NCI-H446 (cell line): ENCODE results near the gene EIF4G1.
"Not testable (repeated sequence)": the region's sequence is repeated elsewhere in the genome, so short reads cannot be mapped to it uniquely, and the experiment has no call there.

ENCODE experiments used
- DNase-seq, 2 experiments: peaks; one replicate each; lab custom pipeline; 2025; lab: John Stamatoyannopoulos, UW

Gene EIF4G1

GRCh38 chr3:184334470-184335158 lies 20.2 kb downstream of the EIF4G1 start:
- DNase-seq = no peak

GRCh38 chr3:184335291-184335660 lies 20.9 kb downstream of the EIF4G1 start:
- peak in 1 of 2 experiments; percentile 47 for DNase-seq

GRCh38 chr3:184335661-184336546 lies 21.5 kb downstream of the EIF4G1 start:
- DNase-seq = peak; percentile 70 to 88

GRCh38 chr3:184336547-184337398 lies 22.4 kb downstream of the EIF4G1 start:
- peak; percentile 42 to 68 for DNase-seq

GRCh38 chr3:184337399-184337714 lies 23.0 kb downstream of the EIF4G1 start, which contains the start of gene FAM131A:
TSS of gene FAM131A (plus strand) at chr3:184337600. CDS start at chr3:184337631, 31 bp downstream.
- peak; percentile 28 to 74 for DNase-seq

- DNase-seq = no peak
These were observed 23.6 kb downstream of the EIF4G1 start for GRCh38 chr3:184337981-184338380.

- DNase-seq = peak; percentile 24 to 82
These were observed 24.1 kb downstream of the EIF4G1 start for GRCh38 chr3:184338511-184338945.

- no peak for DNase-seq
These were observed 24.6 kb downstream of the EIF4G1 start for GRCh38 chr3:184339001-184339400.

GRCh38 chr3:184339451-184340135 lies 25.2 kb downstream of the EIF4G1 start:
- DNase-seq = not testable (repeated sequence)

- DNase-seq = no peak
These were observed 27.5 kb downstream of the EIF4G1 start for GRCh38 chr3:184341925-184342324.

GRCh38 chr3:184343200-184343876 lies 28.9 kb downstream of the EIF4G1 start:
- DNase-seq = no peak

- no peak for DNase-seq
These were observed 30.3 kb downstream of the EIF4G1 start for GRCh38 chr3:184344579-184345316.

GRCh38 chr3:184345317-184346144 lies 31.1 kb downstream of the EIF4G1 start:
- DNase-seq = peak in 1 of 2 experiments; percentile 43

- no peak for DNase-seq
These were observed 32.2 kb downstream of the EIF4G1 start for GRCh38 chr3:184346480-184347190.

- DNase-seq = no peak
These were observed 33.1 kb downstream of the EIF4G1 start for GRCh38 chr3:184347321-184348056.

GRCh38 chr3:184348057-184348382 lies 33.6 kb downstream of the EIF4G1 start:
- no peak for DNase-seq

GRCh38 chr3:184349563-184350470 lies 35.4 kb downstream of the EIF4G1 start:
- DNase-seq = no peak
